Gastroesophageal sphincter (tissue), 4 donors: ENCODE data around the gene KLHL33. TPM values are rescaled to one million over a fixed set of nuclear protein-coding genes. Genes with fewer than 3 reads are reported as not detected.

Experiments
- ATAC-seq: fragments of 150-250 bp; one replicate; pipeline ENCODE4 v1.9.1; 2016; ENCODE audit warnings: mild to moderate bottlenecking, moderate library complexity
- H3K27ac ChIP-seq, 4 donors: fragments of 200-600 bp; sonication (generic) in 3 of 4; 1 replicate in 3 of 4; 2 replicates in 1 of 4; pipeline ENCODE4 v1.5.1; 2016 to 2019
- H3K27me3 ChIP-seq: fragments of 200-600 bp; sonication (generic); one replicate; pipeline ENCODE4 v1.5.1; 2019
- H3K36me3 ChIP-seq, 2 donors: fragments of 200-600 bp; sonication (generic); one replicate each; pipeline ENCODE4 v1.5.1; 2019; ENCODE audit warnings: control low read depth in 1 of 2
- H3K4me1 ChIP-seq, 3 donors: fragments of 200-600 bp; sonication (generic); 1 replicate in 2 of 3; 2 replicates in 1 of 3; pipeline ENCODE4 v1.5.1; 2016 to 2019; ENCODE audit warnings: control low read depth in 2 of 3
- H3K4me3 ChIP-seq, 2 donors: fragments of 200-600 bp; sonication (generic); one replicate each; pipeline ENCODE4 v1.5.1; 2019; ENCODE audit warnings: mild to moderate bottlenecking in 1 of 2, moderate library complexity in 1 of 2
- H3K9me3 ChIP-seq, 3 donors: fragments of 200-600 bp; sonication (generic); one replicate each; pipeline ENCODE4 v1.5.1; 2017 to 2019; ENCODE audit warnings: control low read depth in 2 of 3
- CTCF ChIP-seq, 4 experiments: fragments of 200-600 bp in 2 of 4; fragments of 450-650 bp in 2 of 4; sonication (generic) in 1 of 4; IDR thresholded peaks; one replicate each; pipeline ENCODE4 v1.5.1; 2017 to 2019; ENCODE audit warnings: antibody characterized with exemption in 4 of 4, mild to moderate bottlenecking in 2 of 4, moderate library complexity in 2 of 4
- EP300 ChIP-seq: sonication (generic); formaldehyde crosslinking; IDR thresholded peaks from one replicate; pipeline ENCODE4 v1.6.1; 2017; ENCODE audit warnings: antibody characterized with exemption, mild to moderate bottlenecking
- POLR2A ChIP-seq, 2 donors: fragments of 450-650 bp; IDR thresholded peaks; one replicate each; pipeline ENCODE4 v1.6.1; 2017; ENCODE audit warnings: antibody characterized with exemption in 2 of 2, mild to moderate bottlenecking in 2 of 2, moderate library complexity in 1 of 2
- POLR2AphosphoS5 ChIP-seq: sonication (generic); formaldehyde crosslinking; IDR thresholded peaks from one replicate; pipeline ENCODE4 v1.6.1; 2017; ENCODE audit warnings: antibody characterized with exemption
- WGBS, 2 donors: methylation state at CpG; one replicate each; pipeline ENCODE4 v1.1.5; 2018; ENCODE audit warnings: low coverage in 1 of 2; 5-methylcytosine and 5-hydroxymethylcytosine counted together
- small RNA-seq, 4 donors: library from RNA; depleted of rRNA; stranded (forward); fragments of <200 nt; gene quantifications; one replicate each; pipeline ENCODE3, GENCODE V24; 2016
- total RNA-seq, 4 donors: library from RNA; depleted of rRNA; stranded (reverse); fragments of >200 nt; gene quantifications; one replicate each; pipeline ENCODE4 v1.1.0, GENCODE V29; 2016

KLHL33 gene
- total RNA-seq, 4 donors from 2014 or later, result 0.27 to 2.6 (median 1.1) TPM

GRCh38 chr14:20377171-20377570 lies 58.8 kb downstream of the KLHL33 start:
- 93% methylated on average over 2 of the region's 2 CpGs; no CpG with 5 or more reads in 1 of the 2 donors for WGBS, 2 donors
- Histone ChIP-seq H3K9me3 (no peaks in the 10 kb centered on the region), H3K4me1 (no peaks in the 10 kb centered on the region), H3K27ac (no peak overlapping the region), H3K36me3 (peaks cover 0 to 100% of the 10 kb centered on the region in 2 donors), H3K4me3 (no peak overlapping the region), H3K27me3 (no peaks in the 10 kb centered on the region)
- no peak for ATAC-seq
- TF ChIP-seq POLR2AphosphoS5 (no peak), POLR2A (IDR thresholded peaks at IDR 0.05) (no peak), CTCF (IDR thresholded peaks at IDR 0.05) (no peak), EP300 (no peak)

GRCh38 chr14:20376071-20376588 lies 59.8 kb downstream of the KLHL33 start:
- no peak overlapping the region for H3K27ac ChIP-seq
- no peaks in the 10 kb centered on the region for H3K9me3 ChIP-seq
- no peaks in the 10 kb centered on the region for H3K27me3 ChIP-seq
- ATAC-seq, result no peak
- H3K4me1 ChIP-seq, result no peaks in the 10 kb centered on the region
- WGBS, 2 donors, result 66 to 89% methylated on average over 3 to 4 of the region's 12 CpGs
- TF ChIP-seq CTCF (IDR thresholded peaks at IDR 0.05) (no peak), POLR2A (IDR thresholded peaks at IDR 0.05) (no peak), POLR2AphosphoS5 (no peak), EP300 (no peak)
- no peak overlapping the region for H3K4me3 ChIP-seq
- H3K36me3 ChIP-seq, result peaks cover 0 to 100% of the 10 kb centered on the region in 2 donors

Small RNA genes lying within 50 kb of the gene (small RNA-seq; reads per million reads assigned to genes)
- gene RNA5SP382, result 0.36 to 4.4 (median 1.7) reads per million in 4 donors

Other genes with a start within 250 kb of the KLHL33 start
- not detected for gene OR11G2, start 245.3 kb downstream of the KLHL33 start, total RNA-seq
- not detected for gene OR11H6, start 212.5 kb downstream of the KLHL33 start, total RNA-seq
- under 1 TPM in 1 of 4 donors, not detected in 3; 0.50 TPM for gene OR11H7, start 207.2 kb downstream of the KLHL33 start, total RNA-seq
- not detected for gene OR11H4, start 196.9 kb downstream of the KLHL33 start, total RNA-seq
- 10 to 100 TPM in 2 of 4 donors, 1 to 10 TPM in 2; 8.1 to 10.9 (median 10.0) TPM for gene TTC5, start 130.2 kb downstream of the KLHL33 start, total RNA-seq
- 10 to 100 TPM; 33.4 to 64.8 (median 39.5) TPM for gene CCNB1IP1, start 102.9 kb downstream of the KLHL33 start, total RNA-seq
- 10 to 100 TPM in 2 of 4 donors, 1 to 10 TPM in 2; 8.2 to 18.1 (median 9.9) TPM for gene PARP2, start 92.5 kb downstream of the KLHL33 start, total RNA-seq
- gene TEP1, start 22.7 kb downstream of the KLHL33 start, total RNA-seq, result 10 to 100 TPM; 12.9 to 27.6 (median 20.5) TPM
- gene OSGEP, start 18.6 kb upstream of the KLHL33 start, total RNA-seq, result 10 to 100 TPM; 28.2 to 44.4 (median 34.4) TPM
- 100 to 1,000 TPM in 1 of 4 donors, 10 to 100 TPM in 3; 86.2 to 120 (median 98.0) TPM for gene APEX1, start 19.1 kb upstream of the KLHL33 start, total RNA-seq
- gene PIP4P1, start 25.3 kb upstream of the KLHL33 start, total RNA-seq, result 10 to 100 TPM; 12.2 to 23.2 (median 20.1) TPM
- 10 to 100 TPM in 3 of 4 donors, 1 to 10 TPM in 1; 3.0 to 71.2 (median 19.9) TPM for gene PNP, start 33.2 kb upstream of the KLHL33 start, total RNA-seq
- under 1 TPM in 1 of 4 donors, not detected in 3; 0.58 TPM for gene RNASE10, start 69.4 kb upstream of the KLHL33 start, total RNA-seq
- under 1 TPM in 1 of 4 donors, not detected in 3; 0.15 TPM for gene RNASE9, start 124.9 kb upstream of the KLHL33 start, total RNA-seq
- not detected for gene RNASE11, start 151.8 kb upstream of the KLHL33 start, total RNA-seq
- not detected for gene RNASE12, start 155.2 kb upstream of the KLHL33 start, total RNA-seq
- gene OR6S1, start 205.5 kb upstream of the KLHL33 start, total RNA-seq, result not detected
- 100 to 1,000 TPM in 2 of 4 donors, 10 to 100 TPM in 2; 65.2 to 139 (median 106) TPM for gene RNASE4, start 248.4 kb upstream of the KLHL33 start, total RNA-seq